Hepatic stellate cell (primary cell): ENCODE data around the gene RXYLT1.
"Not testable (repeated sequence)": the region's sequence is repeated elsewhere in the genome, so short reads cannot be mapped to it uniquely, and the experiment has no call there.

Experiments used
- DNase-seq: peaks from one replicate; pipeline ENCODE4 v3.0.0; 2011; ENCODE audit warnings: low spot score

RXYLT1 gene

DNA sequence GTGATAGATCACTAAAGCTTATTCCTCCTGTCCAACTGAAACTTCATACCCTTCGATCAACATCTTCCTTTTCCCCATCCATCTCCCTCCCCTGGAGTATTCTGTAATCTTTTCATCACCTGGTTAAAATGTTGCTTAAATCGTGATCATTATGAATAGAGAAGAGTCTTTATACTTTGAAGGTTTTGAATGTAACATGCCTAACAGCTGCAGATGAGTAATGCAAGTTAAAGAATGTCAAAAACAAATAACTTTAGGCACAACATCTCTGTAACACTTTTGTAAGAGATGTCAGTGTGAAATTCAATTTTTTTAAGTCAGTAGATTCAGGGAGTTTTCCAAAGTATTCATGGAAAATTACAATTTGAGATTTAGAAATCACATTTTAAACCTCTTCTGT lies 25.0 kb downstream of the RXYLT1 start:
- no peak for DNase-seq

DNA sequence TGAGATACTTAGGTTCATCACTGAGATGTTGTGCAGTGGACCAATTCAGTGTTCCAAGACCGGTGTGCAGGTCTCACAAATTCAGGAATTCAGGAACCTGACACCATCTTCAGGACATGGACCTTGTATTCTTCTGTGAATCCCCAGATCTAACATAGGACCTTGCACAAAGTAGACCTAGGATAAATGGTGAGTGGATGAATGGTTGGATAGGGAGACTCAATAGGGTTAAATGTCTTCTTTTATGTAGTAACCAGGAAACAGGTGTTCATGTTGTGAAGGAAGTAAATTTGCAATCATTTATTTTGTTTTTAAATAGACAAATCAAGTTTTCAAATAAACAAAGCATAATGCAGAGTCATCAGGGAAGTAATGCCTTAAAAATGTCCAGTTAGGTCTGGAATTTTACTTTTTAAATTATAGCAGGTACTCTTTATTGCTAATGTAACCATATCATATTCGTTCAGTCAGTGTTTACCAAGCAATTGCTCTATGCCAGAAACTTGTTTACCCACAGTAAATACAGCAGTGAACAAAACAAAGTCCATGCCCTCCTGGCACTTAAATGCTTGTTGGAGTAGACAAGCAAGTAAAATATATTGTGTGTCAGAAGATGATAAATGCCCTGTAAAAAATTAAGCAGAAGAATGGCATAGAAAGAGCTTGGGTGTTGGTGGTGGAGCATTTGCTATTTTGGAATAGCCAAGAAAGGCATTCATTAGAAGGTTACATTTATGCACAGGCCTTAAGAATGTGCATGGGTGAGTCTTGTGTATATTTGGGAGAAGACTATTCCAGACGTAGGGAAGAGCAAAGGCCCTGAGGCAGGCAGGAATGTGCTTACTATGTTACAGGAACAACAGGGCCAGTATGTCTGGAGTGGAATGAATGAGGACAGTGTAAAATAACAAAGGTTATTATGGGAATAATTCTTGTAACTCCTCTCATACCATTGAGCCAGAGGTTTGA lies 26.3 kb downstream of the RXYLT1 start:
- DNase-seq = no peak

DNA sequence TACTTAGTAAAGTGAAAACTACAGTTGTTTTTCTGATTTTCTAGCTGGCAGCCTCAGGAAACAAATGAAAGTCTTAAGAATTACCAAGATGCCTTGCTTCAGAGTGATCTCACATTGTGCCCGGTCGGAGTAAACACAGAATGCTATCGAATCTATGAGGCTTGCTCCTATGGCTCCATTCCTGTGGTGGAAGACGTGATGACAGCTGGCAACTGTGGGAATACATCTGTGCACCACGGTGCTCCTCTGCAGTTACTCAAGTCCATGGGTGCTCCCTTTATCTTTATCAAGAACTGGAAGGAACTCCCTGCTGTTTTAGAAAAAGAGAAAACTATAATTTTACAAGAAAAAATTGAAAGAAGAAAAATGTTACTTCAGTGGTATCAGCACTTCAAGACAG lies 28.9 kb downstream of the RXYLT1 start:
- no peak for DNase-seq

DNA sequence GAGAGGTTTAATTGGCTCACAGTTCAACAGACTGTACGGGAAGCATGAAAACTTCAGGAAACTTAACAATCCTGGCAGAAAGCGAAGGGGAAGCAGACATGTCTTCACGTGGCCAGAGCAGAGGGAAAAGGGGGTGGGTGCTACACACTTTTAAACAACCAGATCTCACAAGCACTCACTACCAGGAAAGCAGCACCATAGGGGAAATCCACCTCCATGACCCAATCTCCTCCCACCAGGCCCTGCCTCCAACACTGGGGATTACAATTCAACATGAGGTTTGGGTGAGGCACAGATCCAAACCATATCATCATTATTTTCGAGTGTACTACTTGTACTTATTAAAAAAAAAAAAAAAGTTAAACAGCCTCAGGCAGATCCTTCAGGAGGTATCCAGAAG lies 29.9 kb downstream of the RXYLT1 start:
- DNase-seq = no peak

DNA sequence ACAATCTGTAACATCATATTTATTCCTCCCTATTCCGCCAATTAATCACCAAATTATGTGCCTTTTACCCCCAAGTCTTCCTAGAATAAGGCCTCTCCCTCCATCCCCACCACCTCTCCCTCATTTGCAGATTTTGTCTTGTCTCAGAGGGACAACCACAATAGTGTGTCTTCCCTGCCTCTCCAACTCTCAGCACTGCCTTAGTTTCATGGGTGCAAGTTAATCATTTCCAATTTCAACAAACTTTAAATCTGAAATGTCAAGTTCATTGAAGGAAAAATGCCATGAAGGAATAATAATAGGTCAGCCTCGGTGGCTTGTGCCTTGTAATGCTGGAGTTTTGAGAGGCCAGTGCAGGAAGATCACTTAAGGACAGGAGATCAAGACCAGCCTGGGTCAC lies 31.6 kb downstream of the RXYLT1 start:
- DNase-seq = no peak

DNA sequence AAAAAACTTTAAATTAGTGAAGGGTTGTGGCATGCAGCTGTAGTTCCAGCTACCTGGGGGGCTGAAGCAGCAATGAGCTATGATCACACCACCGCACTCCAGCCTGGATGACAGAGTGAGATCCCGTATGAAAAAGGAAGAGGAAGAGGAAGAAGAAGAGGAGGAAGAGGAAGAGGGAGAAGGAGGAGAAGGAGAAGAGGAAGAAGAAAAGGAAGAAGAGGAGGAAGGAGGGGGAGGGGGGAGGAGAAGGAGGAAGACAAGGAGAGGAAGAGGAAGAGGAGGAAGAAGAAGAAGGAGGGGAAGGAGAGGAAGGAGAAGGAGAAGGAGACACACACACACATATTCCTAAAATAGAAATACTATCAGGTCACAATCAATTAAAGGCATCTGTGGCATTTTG lies 32.0 kb downstream of the RXYLT1 start:
- no peak for DNase-seq

DNA sequence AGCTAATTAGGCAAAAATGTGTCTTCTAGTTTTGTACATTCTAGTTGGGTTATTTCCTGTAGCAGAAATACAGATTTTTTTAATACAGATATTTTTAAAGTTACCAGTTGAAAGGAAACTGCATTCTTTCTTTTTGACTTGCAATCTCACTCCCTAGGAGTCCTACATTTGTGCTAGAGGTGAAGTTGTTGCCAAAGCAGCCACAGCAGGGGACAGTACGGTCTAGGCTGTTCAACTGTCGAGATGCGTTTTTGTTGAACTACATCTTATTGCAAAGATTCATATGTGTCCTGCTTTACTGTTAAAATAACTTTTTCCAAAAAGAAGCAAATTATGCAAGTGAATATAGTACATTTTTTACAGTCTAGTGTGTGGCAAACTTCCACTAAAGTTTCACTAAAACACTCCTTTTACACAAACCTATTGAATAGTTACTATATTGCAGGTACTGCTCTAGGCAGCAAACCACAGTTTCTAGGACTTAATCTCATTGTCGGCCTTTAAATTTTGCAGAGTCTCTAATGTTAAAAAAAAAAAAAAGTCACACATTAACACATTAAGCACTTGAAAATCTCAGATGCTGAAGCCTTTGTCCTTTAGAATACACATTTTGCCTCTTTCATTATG lies 34.5 kb downstream of the RXYLT1 start:
- DNase-seq = no peak

DNA sequence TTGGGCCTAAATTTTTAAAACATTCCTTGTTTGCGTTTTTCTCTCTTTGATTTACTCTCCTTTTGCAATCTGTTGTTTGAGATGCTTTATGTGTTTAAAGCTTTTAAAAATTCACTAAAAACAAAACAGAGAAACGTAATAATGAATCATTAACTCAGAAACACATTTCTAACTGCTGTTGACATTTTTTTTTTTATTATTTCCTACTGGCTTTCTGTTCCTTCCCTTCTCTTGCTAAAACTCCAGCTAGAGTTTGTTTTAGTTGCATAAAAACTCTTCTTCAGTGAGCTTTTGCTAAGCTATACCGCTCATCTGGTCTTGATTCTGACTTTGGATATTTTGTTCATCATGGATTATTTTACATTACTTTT lies 35.8 kb downstream of the RXYLT1 start:
- DNase-seq = no peak

DNA sequence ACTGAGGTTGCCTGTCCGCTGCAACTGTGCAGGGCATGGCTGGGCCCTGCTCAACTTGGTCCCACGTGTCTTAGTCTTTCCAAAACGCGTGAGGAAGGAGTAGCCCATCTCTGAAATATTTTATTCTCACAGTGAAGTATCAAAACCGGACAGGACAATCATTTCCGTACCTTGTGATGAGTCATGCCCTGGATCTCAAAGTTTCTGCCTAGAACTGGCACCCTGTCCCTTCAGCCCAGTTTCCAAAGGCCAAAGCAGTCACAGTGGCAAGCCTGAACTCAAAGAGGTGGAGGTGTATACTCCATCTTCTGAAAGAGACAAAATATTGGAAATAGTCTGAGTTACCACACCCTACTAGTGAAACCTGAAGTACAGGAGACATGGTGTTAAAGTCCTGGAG lies 36.3 kb downstream of the RXYLT1 start:
- no peak for DNase-seq

DNA sequence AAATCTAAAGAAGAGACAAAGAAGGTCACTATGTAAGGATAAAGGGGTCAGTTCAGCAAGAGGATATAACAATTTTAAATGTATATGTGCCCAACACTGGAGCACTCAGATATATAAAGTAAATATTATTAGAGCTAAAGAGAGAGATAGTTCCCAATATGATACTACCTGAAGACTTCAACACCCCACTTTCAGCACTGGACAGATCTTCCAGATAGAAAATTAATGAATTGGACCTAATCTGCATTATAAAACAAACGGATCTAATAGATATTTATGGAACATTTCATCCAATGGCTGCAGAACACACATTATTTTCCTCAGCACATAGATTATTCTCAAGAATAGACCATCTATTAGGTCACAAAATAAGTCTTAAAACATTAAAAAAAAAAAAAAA lies 40.7 kb downstream of the RXYLT1 start:
- DNase-seq = no peak

DNA sequence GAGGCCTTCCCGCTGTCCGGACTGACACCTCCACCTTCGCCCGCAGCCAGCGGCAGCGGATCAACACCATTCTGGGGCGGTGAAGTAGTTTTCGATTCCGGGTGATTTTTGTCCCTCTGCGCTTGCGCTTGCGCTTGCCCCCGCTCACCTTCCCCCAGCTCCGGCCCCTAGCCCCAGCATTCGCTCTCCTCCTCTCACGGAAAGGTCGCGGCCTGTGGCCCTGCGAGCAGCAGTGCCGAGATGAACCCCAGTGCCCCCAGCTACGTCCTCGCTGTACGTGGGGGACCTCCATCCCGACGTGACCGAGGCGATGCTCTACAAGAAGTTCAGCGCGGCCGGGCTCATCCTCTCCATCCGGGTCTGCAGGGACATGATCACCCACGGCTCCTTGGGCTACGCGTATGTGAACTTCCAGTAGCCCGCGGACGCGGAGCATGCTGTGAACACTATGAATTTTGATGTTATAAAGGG lies 42.1 kb downstream of the RXYLT1 start:
- DNase-seq = no peak

DNA sequence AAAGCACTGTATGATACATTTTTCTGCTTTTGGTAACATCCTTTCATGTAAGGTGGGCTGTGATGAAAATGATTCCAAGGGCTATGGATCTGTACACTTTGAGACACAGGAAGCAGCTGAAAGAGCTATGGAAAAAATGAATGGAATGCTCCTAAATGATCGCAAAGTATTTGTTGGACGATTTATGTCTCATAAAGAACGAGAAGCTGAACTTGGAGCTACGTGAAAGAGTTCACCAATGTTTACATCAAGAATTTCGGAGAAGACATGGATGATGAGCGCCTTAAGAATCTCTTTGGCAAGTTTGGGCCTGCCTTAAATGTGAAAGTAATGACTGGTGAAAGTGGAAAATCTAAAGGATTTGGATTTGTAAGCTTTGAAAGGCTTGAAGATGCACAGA lies 42.6 kb downstream of the RXYLT1 start:
- no peak for DNase-seq

DNA sequence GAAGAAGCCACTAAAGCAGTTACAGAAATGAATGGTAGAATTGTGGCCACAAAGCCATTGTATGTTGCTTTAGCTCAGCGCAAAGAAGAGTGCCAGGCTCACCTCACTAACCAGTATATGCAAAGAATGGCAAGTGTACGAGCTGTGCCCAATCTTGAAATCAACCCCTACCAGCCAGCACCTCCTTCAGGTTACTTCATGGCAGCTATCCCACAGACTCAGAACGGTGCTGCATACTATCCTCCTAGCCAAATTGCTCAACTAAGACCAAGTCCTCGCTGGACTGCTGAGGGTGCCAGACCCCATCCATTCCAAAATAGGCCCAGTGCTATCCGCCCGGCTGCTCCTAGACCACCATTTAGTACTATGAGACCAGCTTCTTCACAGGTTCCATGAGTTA lies 43.3 kb downstream of the RXYLT1 start:
- DNase-seq = no peak

DNA sequence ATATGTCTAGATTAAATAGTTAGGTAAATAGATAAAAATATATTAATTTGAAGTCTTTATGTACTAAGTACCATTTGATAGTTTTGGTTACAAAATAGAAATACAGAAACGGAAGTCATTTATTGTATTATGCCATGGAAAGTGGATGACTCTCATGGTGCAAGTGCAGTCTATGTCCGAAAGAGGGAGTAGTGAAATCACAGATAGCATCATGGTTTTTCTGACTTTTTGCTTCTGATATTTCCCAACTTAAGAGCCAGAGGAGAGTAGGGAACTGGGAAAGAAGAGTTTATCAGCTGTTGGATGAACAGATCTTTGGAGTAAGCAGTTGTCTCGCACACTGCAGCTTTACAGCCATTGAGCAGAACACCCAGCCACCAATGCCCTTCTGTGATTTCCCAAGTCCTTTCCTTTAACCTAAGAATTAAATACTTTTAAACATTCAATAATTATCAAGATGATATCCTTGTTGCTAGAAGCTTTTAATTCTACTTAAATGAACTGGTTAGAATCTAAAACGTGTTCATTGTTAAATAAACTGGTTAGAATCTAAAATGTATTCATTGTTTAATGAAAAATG lies 46.4 kb downstream of the RXYLT1 start:
- peak; percentile 60 for DNase-seq

DNA sequence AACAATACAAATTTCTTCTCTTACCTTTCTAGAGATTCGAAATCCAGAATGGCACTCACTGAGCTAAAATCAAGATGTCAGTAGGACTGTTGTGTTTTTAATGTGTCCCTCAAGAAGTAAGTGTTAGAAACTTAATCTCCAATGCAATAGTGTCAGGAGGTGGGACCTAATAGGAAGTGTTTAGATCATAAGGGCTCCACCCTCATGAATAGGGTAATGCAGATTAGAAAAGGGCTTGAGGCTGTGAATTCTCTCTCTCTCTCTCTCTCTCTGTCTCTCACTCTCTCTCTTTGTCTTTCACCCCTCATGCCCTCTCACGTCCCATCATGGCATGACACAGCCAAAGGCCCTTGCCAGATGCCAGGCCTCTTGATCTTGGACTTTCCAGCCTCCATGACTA lies 49.2 kb downstream of the RXYLT1 start:
- DNase-seq = no peak

DNA sequence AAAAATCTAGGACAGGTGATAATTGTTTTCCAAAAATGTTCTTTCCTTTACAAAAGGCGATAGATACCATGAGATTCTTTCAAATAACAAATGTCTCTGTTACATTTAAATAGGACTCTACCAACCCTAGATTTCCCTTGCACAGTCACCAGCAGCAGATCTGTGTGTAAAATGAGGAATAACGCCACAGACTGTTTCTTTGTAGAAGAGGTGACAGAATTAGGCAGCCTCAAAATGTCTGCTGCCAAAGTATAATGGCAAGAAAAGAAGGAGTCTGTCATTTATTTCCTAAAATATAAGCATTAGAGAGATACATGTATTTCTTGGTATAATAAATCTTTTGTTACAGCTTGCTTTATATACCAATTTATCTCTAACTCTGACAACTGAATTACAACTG lies 56.3 kb downstream of the RXYLT1 start:
- no peak for DNase-seq

DNA sequence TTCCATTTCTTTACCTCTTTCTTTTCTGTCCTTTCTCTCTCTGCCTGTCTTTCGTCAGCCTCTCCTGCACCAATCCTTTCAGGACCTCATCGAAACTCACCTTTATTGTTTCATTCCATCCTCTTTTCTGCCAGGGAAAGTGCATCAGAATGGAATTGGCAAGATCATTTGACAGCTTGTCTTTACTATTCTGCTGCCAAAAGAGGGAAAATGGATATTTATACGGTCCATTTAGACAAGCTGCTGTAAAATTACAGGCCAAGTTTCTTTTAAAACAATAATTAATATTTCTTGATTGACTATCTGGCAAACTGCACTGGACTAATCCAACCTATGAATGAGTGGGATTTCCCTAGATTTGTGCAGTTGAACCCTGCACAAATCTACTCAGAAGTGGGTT lies 57.2 kb downstream of the RXYLT1 start:
- no peak for DNase-seq

DNA sequence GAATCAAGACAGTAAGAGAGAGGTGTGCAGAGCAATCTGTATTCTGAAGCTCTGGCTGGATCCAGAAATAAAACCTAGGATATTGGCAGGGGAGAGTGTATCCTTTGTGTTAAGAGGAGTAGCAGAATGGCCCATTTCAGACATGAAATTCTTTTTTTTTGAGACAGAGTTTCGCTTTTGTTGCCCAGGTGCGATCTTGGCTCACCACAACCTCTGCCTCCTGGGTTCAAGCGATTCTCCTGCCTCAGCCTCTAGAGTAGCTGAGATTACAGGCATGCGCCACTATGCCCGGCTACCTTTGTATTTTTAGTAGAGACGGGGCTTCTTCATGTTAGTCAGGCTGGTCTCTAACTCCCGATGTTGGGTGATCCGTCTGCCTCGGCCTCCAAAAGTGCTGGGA lies 58.7 kb downstream of the RXYLT1 start:
- DNase-seq = no peak

DNA sequence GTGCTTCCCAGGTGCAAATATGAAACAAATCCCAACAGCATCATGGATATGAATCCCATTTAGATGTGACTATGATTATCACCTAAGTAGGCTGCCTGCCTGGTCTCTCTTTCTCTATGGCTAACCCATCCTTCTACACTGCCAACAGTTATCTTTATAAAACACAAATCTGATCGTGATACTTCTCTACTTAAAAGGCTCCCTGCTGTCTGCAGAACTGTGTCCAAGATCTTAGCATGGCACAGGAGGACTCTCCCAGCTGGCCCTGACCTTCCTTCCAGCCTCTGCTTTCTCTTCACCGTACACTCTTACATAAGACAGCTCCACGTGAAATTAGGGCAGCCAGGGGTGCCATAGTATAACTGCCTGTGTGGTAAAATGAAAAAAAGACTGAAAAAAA lies 61.3 kb downstream of the RXYLT1 start:
- no peak for DNase-seq

DNA sequence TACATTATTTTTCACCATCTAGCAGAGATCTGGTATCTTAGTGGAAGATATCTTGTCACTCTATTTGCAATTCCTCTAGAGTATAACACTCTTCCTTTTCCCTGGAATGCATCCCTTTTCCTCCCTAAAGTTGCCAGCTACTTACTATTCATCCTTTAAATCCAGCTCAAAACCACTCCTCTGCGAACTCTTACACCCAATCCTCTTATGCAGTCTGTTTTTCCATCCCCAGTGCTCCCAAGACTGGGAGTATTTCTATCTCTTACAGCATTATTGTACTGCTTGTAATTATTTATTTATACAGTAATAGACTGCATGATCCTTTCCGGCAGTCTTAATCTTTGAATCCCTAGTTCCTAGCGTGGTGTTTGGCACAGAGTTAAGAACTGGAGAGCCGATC lies 61.9 kb downstream of the RXYLT1 start:
- peak; percentile 12 for DNase-seq

DNA sequence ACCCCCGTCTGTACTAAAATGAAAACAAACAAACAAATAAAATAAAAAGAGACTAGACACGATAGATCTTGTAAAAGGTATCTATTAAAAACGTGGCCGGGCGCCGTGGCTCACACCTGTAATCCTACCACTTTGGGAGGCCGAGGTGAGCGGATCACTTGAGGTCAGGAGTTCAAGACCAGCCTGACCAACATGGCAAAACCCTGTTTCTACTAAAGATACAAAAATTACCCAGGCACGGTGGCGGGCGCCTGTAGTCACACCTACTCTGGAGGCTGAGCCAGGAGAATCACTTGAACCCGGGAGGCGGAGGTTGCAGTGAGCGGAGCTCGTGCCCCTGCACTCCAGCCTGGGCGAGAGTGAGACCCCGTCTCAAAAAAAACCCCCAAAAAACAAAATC lies 63.0 kb downstream of the RXYLT1 start:
- DNase-seq = not testable (repeated sequence)

DNA sequence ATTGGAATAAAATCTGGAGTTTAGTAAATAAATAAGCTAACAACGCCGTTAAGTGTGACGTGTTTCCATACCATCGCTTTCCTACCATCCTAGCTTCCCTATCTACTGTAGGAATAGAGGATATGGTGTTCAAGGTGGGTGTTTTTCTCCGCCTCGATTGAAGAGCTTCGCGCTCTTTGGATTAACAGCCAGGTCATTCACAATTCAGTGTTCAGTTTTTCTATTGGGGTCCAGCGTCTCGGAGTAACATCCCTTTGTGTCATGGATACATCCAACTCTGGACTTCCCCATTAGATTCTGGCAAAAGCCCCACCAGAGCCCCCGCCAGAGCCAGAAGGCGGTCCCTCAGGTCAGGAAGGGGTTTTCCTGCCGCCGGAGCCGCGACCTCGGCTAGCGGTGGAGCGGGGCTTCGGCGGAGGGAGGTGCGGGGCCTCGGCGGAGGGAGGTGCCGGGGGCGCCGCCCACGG lies 63.6 kb downstream of the RXYLT1 start:
- no peak for DNase-seq

DNA sequence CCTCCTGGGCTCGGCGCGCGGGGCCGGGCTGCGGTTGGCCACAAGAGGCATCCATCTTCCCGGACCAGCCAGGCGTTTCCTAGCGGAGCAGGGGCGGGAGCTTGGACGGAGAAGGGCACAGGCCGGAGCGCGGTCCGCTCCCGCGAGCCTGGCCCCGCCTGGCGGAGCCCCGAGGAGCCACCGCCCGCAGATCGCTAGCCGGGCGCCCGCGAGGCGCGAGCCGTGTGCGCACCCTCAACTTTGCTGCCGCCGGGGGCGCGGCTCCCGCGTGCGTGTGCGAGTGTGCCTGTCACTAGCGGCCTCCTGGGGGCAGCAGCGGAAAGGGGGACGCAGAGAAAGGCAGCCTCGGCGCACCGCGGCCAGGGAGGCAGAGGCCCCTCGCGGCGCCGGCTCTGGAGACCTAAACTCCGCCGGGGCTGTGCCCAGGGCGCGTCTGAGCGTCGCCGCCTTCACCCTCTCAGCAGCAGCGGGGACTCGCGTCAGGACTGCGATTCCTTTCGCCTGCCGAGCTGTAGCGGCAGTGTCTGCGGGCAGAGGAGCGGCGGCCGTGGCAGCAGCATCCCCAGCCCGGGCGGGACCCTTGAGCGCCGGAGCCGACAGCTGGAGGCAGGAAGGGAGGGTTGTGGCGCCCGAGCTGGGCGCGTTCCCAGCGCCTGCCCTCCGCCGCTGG lies 64.1 kb downstream of the RXYLT1 start:
- DNase-seq = peak; percentile 95
